GM23338 (cell line): ENCODE data around the gene WDHD1. TPM values are rescaled to one million over a fixed set of nuclear protein-coding genes. Genes with fewer than 3 reads are reported as not detected.

Experiments used
- ATAC-seq: fragments of 200-7000 bp; cut with Tn5 transposase; 3 replicates; pipeline ENCODE4 v1.9.1; 2020
- DNase-seq: peaks from one replicate; pipeline ENCODE4 v3.0.0-alpha.2; 2015; ENCODE audit warnings: low spot score
- H2AFZ ChIP-seq: fragments of 200-600 bp; sonication (generic); 2 replicates; pipeline ENCODE4 v1.8.0; 2016; ENCODE audit warnings: antibody characterized with exemption, mild to moderate bottlenecking, moderate library complexity
- H3F3A ChIP-seq: fragments of 200-600 bp; sonication (generic); replicated peaks from 2 replicates; pipeline ENCODE4 v1.8.0; 2017; ENCODE audit warnings: antibody characterized with exemption, mixed run types, low read depth
- H3K27ac ChIP-seq: fragments of 200-600 bp; sonication (generic); 2 replicates; pipeline ENCODE4 v1.6.1; 2016; ENCODE audit warnings: low read depth
- H3K27me3 ChIP-seq: fragments of 200-600 bp; sonication (generic); 2 replicates; pipeline ENCODE4 v1.8.0; 2016; ENCODE audit warnings: mild to moderate bottlenecking, mixed run types, moderate library complexity; ENCODE audit not compliant: insufficient read depth
- H3K36me3 ChIP-seq: fragments of 200-600 bp; sonication (generic); 2 replicates; pipeline ENCODE4 v1.8.0; 2016; ENCODE audit warnings: mild to moderate bottlenecking; ENCODE audit not compliant: insufficient read depth
- H3K4me1 ChIP-seq: fragments of 200-600 bp; sonication (generic); 2 replicates; pipeline ENCODE4 v1.8.0; 2016; ENCODE audit warnings: mild to moderate bottlenecking, moderate library complexity; ENCODE audit not compliant: insufficient read depth
- H3K4me2 ChIP-seq: fragments of 200-600 bp; sonication (generic); 2 replicates; pipeline ENCODE4 v1.7.1; 2017; ENCODE audit warnings: mixed run types
- H3K4me3 ChIP-seq: fragments of 200-600 bp; sonication (generic); 2 replicates; pipeline ENCODE4 v1.6.1; 2016; ENCODE audit warnings: mixed run types
- H3K79me2 ChIP-seq: fragments of 200-600 bp; sonication (generic); replicated peaks from 2 replicates; pipeline ENCODE4 v1.8.0; 2017; ENCODE audit warnings: mild to moderate bottlenecking; ENCODE audit not compliant: insufficient read depth
- H3K9me2 ChIP-seq: fragments of 200-600 bp; sonication (generic); 2 replicates; pipeline ENCODE4 v1.8.0; 2017; ENCODE audit not compliant: insufficient read depth
- H4K20me1 ChIP-seq: fragments of 200-600 bp; sonication (generic); replicated peaks from 2 replicates; pipeline ENCODE4 v1.8.0; 2017; ENCODE audit warnings: mild to moderate bottlenecking; ENCODE audit not compliant: insufficient read depth
- H3K27ac Mint-ChIP-seq: 2 replicates; pipeline ENCODE4 v1.8.0; 2020; ENCODE audit warnings: inconsistent platforms, mild to moderate bottlenecking, moderate library complexity, mixed read lengths
- H3K27me3 Mint-ChIP-seq: 3 replicates; pipeline ENCODE4 v1.8.0; 2022; ENCODE audit warnings: low read depth, mild to moderate bottlenecking, moderate library complexity, mixed read lengths, inconsistent platforms; ENCODE audit not compliant: insufficient read depth, poor library complexity
- H3K36me3 Mint-ChIP-seq: 3 replicates; pipeline ENCODE4 v1.8.0; 2021; ENCODE audit warnings: low read depth, mild to moderate bottlenecking, inconsistent platforms, moderate library complexity, mixed read lengths
- H3K4me1 Mint-ChIP-seq: 3 replicates; pipeline ENCODE4 v1.8.0; 2020; ENCODE audit warnings: mild to moderate bottlenecking, inconsistent platforms, mixed read lengths
- H3K4me3 Mint-ChIP-seq: 3 replicates; pipeline ENCODE4 v1.8.0; 2021; ENCODE audit warnings: moderate library complexity, mild to moderate bottlenecking, inconsistent platforms, mixed read lengths
- H3K9me3 Mint-ChIP-seq: 3 replicates; pipeline ENCODE4 v1.8.0; 2020; ENCODE audit warnings: moderate library complexity, mild to moderate bottlenecking, inconsistent platforms, mixed read lengths
- CTCF ChIP-seq, 2 experiments: fragments of 200-600 bp in 1 of 2; sonication (generic) in 1 of 2; conservative IDR thresholded peaks; 2 replicates each; pipeline versions ENCODE4 v1.5.1 to v1.6.1; 2016 to 2017; ENCODE audit warnings: antibody characterized with exemption in 2 of 2, low read depth in 2 of 2, mild to moderate bottlenecking in 2 of 2, moderate library complexity in 1 of 2
- ETS1 ChIP-seq: IDR thresholded peaks from 2 replicates; pipeline ENCODE4 v1.6.1; 2016; ENCODE audit warnings: antibody characterized with exemption
- EZH2 ChIP-seq: fragments of 200-600 bp; sonication (generic); IDR thresholded peaks from one replicate; pipeline ENCODE4 v1.8.0; 2017; ENCODE audit warnings: antibody characterized with exemption, mild to moderate bottlenecking, low read depth; ENCODE audit not compliant: unreplicated experiment
- EZH2phosphoT487 ChIP-seq: fragments of 200-600 bp; sonication (generic); IDR thresholded peaks from one replicate; pipeline ENCODE4 v1.8.1; 2018; ENCODE audit warnings: antibody characterized with exemption; ENCODE audit not compliant: unreplicated experiment
- NANOG ChIP-seq: IDR thresholded peaks from 2 replicates; pipeline ENCODE4 v1.6.1; 2016; ENCODE audit warnings: antibody characterized with exemption, borderline replicate concordance
- POLR2AphosphoS5 ChIP-seq: IDR thresholded peaks from 2 replicates; pipeline ENCODE4 v1.6.1; 2016; ENCODE audit warnings: antibody characterized with exemption, low read depth
- REST ChIP-seq: IDR thresholded peaks from one replicate; pipeline ENCODE4 v1.6.1; 2018; ENCODE audit warnings: antibody characterized with exemption; ENCODE audit not compliant: unreplicated experiment
- STAT1 ChIP-seq: IDR thresholded peaks from one replicate; pipeline ENCODE4 v1.6.1; 2016; ENCODE audit warnings: antibody characterized with exemption; ENCODE audit not compliant: unreplicated experiment
- ZNF114 ChIP-seq: fragments of 250-450 bp; sonication (Bioruptor Pico); IDR thresholded peaks from 2 replicates; pipeline ENCODE4 v1.5.0; 2020; ENCODE audit warnings: mild to moderate bottlenecking, moderate library complexity
- ZNF331 ChIP-seq: fragments of 250-450 bp; sonication (Bioruptor Pico); IDR thresholded peaks from 2 replicates; pipeline ENCODE4 v1.5.0; 2020; ENCODE audit warnings: low read depth, mild to moderate bottlenecking, moderate library complexity
- ZNF462 ChIP-seq: fragments of 250-450 bp; sonication (Bioruptor Pico); IDR thresholded peaks from 2 replicates; pipeline ENCODE4 v1.5.0; 2020; ENCODE audit warnings: mild to moderate bottlenecking, moderate library complexity
- polyA plus RNA-seq: library from polyadenylated mRNA; unstranded; fragments of >200 nt; fragmentation: Nextera tagmentation; extraction: Ambion mirVana; gene quantifications from 2 replicates; pipeline ENCODE4 v1.2.1, GENCODE V29; 2016
- total RNA-seq: library from RNA; depleted of rRNA; stranded (reverse); fragments of >200 nt; shearing (Covaris generic); gene quantifications from 2 replicates; pipeline ENCODE4 v1.2.3, GENCODE V29; 2014

Gene WDHD1
- total and polyA plus RNA-seq, 2 experiments from 2014 or later, result 48.8 to 65.4 TPM

GRCh38 chr14:55075628-55076175, 48.8 kb upstream of the WDHD1 start:
- no peaks in the 10 kb centered on the region for H3K9me3 Mint-ChIP-seq
- no peak for DNase-seq
- H2AFZ ChIP-seq, result no peak overlapping the region
- no peak overlapping the region for H3K27ac Mint-ChIP-seq
- no peak overlapping the region for H3K4me2 ChIP-seq
- no peaks in the 10 kb centered on the region for H4K20me1 ChIP-seq
- H3K27ac ChIP-seq, result no peak overlapping the region
- no peak for TF ChIP-seq NANOG
- TF ChIP-seq STAT1, result no peak
- no peak for TF ChIP-seq REST
- no peak for TF ChIP-seq ZNF114 (CRISPR knock-in tag)
- TF ChIP-seq POLR2AphosphoS5, result no peak
- no peak for TF ChIP-seq EZH2phosphoT487
- no peak for TF ChIP-seq ZNF462 (CRISPR knock-in tag)
- TF ChIP-seq CTCF (conservative IDR thresholded peaks at IDR 0.05; ENCODE audit: low read depth in 2 of 2), result no peak
- no peak for TF ChIP-seq ETS1
- TF ChIP-seq EZH2, result no peak
- no peak for TF ChIP-seq ZNF331 (CRISPR knock-in tag)
- H3K4me1 ChIP-seq, result peaks cover 7% of the 10 kb centered on the region; the same call in 1 of the 2 replicates
- H3K4me3 ChIP-seq, result no peak overlapping the region
- H3K79me2 ChIP-seq, result no peaks in the 10 kb centered on the region
- no peaks in the 10 kb centered on the region for H3K36me3 ChIP-seq
- no peaks in the 10 kb centered on the region for H3F3A ChIP-seq
- no peak overlapping the region for H3K4me3 Mint-ChIP-seq
- H3K4me1 Mint-ChIP-seq, result peaks cover 16% of the 10 kb centered on the region
- no peak for ATAC-seq
- H3K27me3 Mint-ChIP-seq, result peaks cover 6% of the 10 kb centered on the region
- H3K9me2 ChIP-seq, result no peaks in the 10 kb centered on the region
- H3K27me3 ChIP-seq, result no peaks in the 10 kb centered on the region
- H3K36me3 Mint-ChIP-seq, result no peaks in the 10 kb centered on the region
